B cell (primary cell): ENCODE measurements around the gene TP53I13. TPM values are rescaled to one million over a fixed set of nuclear protein-coding genes. Genes with fewer than 3 reads are reported as not detected.

Experiments
- ATAC-seq: fragments of 200-7000 bp; cut with Tn5 transposase; one replicate; pipeline ENCODE4 v1.10.0; 2021; ENCODE audit warnings: low read depth, mild to moderate bottlenecking, moderate number of reproducible peaks, moderate library complexity
- CTCF ChIA-PET: fragments of 350-600 bp; sonication (Branson Sonifier 250); formaldehyde crosslinking; loops from one replicate; lab custom pipeline; 2021; ENCODE audit warnings: antibody characterized with exemption, inconsistent platforms; lab: Charles Lee
- POLR2A ChIA-PET: fragments of 350-600 bp; sonication (Branson Sonifier 250); formaldehyde crosslinking; loops from one replicate; lab custom pipeline; 2021; ENCODE audit warnings: antibody characterized with exemption; lab: Charles Lee
- DNase-seq: peaks from one replicate; pipeline ENCODE4 v3.0.0; 2013
- H2AFZ ChIP-seq: 2 replicates; pipeline ENCODE4 v1.6.1; 2012; ENCODE audit warnings: mild to moderate bottlenecking, low read depth, low read length; ENCODE audit not compliant: insufficient read depth, poor library complexity, severe bottlenecking
- H3K27ac ChIP-seq, 2 donors: 1 replicate in 1 of 2; 2 replicates in 1 of 2; pipeline ENCODE4 v1.5.1; 2012 to 2013; ENCODE audit warnings: low read length in 2 of 2, mild to moderate bottlenecking in 2 of 2, moderate library complexity in 1 of 2
- H3K27me3 ChIP-seq, 4 experiments: fragments of 200-600 bp in 1 of 4; sonication (generic) in 1 of 4; replicated peaks in 1 of 4; 1 replicate in 2 of 4; 2 replicates in 2 of 4; pipeline versions ENCODE4 v1.6.1 to v1.7.0; 2013 to 2016; ENCODE audit warnings: low read length in 3 of 4, mild to moderate bottlenecking in 2 of 4, mixed read lengths in 1 of 4, moderate library complexity in 1 of 4; ENCODE audit not compliant: insufficient read depth in 4 of 4, control insufficient read depth in 3 of 4; ENCODE audit errors: control extremely low read depth in 1 of 4
- H3K36me3 ChIP-seq, 2 experiments: replicated peaks in 1 of 2; 1 replicate in 1 of 2; 2 replicates in 1 of 2; pipeline versions ENCODE4 v1.6.1 to v1.7.1; 2013; ENCODE audit warnings: low read length in 1 of 2; ENCODE audit not compliant: insufficient read depth in 2 of 2, control insufficient read depth in 1 of 2; ENCODE audit errors: control extremely low read depth in 1 of 2, extremely low read depth in 1 of 2
- H3K4me1 ChIP-seq, 2 donors: fragments of 200-600 bp in 1 of 2; sonication (generic) in 1 of 2; 1 replicate in 1 of 2; 2 replicates in 1 of 2; pipeline versions ENCODE4 v1.5.1 to v1.6.1; 2013 to 2017; ENCODE audit warnings: low read length in 2 of 2; ENCODE audit not compliant: control insufficient read depth in 2 of 2, insufficient read depth in 2 of 2
- H3K4me2 ChIP-seq: replicated peaks from 2 replicates; pipeline ENCODE3; 2012; ENCODE audit warnings: mild to moderate bottlenecking, low read depth, low read length; ENCODE audit not compliant: poor library complexity, severe bottlenecking
- H3K4me3 ChIP-seq, 5 experiments: fragments of 200-600 bp in 1 of 5; sonication (generic) in 1 of 5; 1 replicate in 3 of 5; 2 replicates in 2 of 5; pipeline versions ENCODE4 v1.5.1 to v1.7.0; 2011 to 2016; ENCODE audit warnings: low read length in 4 of 5, mild to moderate bottlenecking in 4 of 5, low read depth in 2 of 5, control low read depth in 1 of 5, moderate library complexity in 1 of 5; ENCODE audit not compliant: insufficient read depth in 1 of 5; ENCODE audit errors: control extremely low read depth in 1 of 5, extremely low read depth in 1 of 5
- H3K79me2 ChIP-seq: fragments of 200-600 bp; sonication (generic); one replicate; pipeline ENCODE4 v1.6.0; 2016; ENCODE audit warnings: low read length; ENCODE audit not compliant: control insufficient read depth, insufficient read depth
- H3K9ac ChIP-seq: fragments of 200-600 bp; sonication (generic); 2 replicates; pipeline ENCODE4 v1.6.1; 2017; ENCODE audit warnings: mild to moderate bottlenecking, low read length, moderate library complexity
- H3K9me3 ChIP-seq, 3 donors: one replicate each; pipeline versions ENCODE4 v1.6.1 to v1.7.1; 2013; ENCODE audit warnings: low read length in 2 of 3; ENCODE audit not compliant: control insufficient read depth in 2 of 3, insufficient read depth in 1 of 3; ENCODE audit errors: control extremely low read depth in 1 of 3
- H4K20me1 ChIP-seq: 2 replicates; pipeline ENCODE4 v1.6.0; 2012; ENCODE audit warnings: mild to moderate bottlenecking, low read length; ENCODE audit not compliant: insufficient read depth, control insufficient read depth, poor library complexity, severe bottlenecking
- H3K27ac Mint-ChIP-seq: one replicate; pipeline ENCODE4 v1.8.0; 2021; ENCODE audit warnings: mixed read lengths
- H3K27me3 Mint-ChIP-seq: one replicate; pipeline ENCODE4 v1.8.0; 2021; ENCODE audit warnings: mixed read lengths
- H3K4me1 Mint-ChIP-seq: one replicate; pipeline ENCODE4 v1.8.0; 2021; ENCODE audit warnings: mixed read lengths
- H3K4me3 Mint-ChIP-seq: one replicate; pipeline ENCODE4 v1.8.0; 2021; ENCODE audit warnings: mixed read lengths
- H3K9me3 Mint-ChIP-seq: one replicate; pipeline ENCODE4 v1.8.0; 2022; ENCODE audit warnings: mixed read lengths; ENCODE audit not compliant: insufficient read depth
- CTCF ChIP-seq: fragments of 200-600 bp; IDR thresholded peaks from one replicate; pipeline ENCODE4 v1.8.0; 2022; ENCODE audit warnings: antibody characterized with exemption, mild to moderate bottlenecking
- EZH2 ChIP-seq: IDR thresholded peaks from 2 replicates; pipeline ENCODE4 v1.6.1; 2012; ENCODE audit warnings: borderline replicate concordance, low read depth, mild to moderate bottlenecking, moderate library complexity, low read length; ENCODE audit not compliant: insufficient read depth, poor library complexity, severe bottlenecking
- WGBS: methylation state at CpG from one replicate; pipeline ENCODE4 v1.1.5; 2013; ENCODE audit warnings: missing lambda C conversion rate; ENCODE audit not compliant: insufficient coverage; 5-methylcytosine and 5-hydroxymethylcytosine counted together
- intact Hi-C: fragments of 100-400 bp; cut with micrococcal nuclease; formaldehyde crosslinking; loops from one replicate; pipeline ENCODE4 v1.10.0; 2022
- polyA plus RNA-seq: library from polyadenylated mRNA; depleted of rRNA; stranded (reverse); fragments of >200 nt; gene quantifications from 2 replicates; pipeline ENCODE4 v1.2.3, GENCODE V29; 2012
- total RNA-seq, 2 donors: library from RNA; stranded (reverse); fragments of 120-200 nt in 1 of 2; gene quantifications; 1 replicate in 1 of 2; 2 replicates in 1 of 2; pipeline versions ENCODE4 v1.2.3 to v1.2.4, GENCODE V29; 2013 to 2022

TP53I13 gene
- total and polyA plus RNA-seq, 2 donors (not counting 1 experiment from before 2014, with no cell fraction given) = 224 to 287 TPM

DNA sequence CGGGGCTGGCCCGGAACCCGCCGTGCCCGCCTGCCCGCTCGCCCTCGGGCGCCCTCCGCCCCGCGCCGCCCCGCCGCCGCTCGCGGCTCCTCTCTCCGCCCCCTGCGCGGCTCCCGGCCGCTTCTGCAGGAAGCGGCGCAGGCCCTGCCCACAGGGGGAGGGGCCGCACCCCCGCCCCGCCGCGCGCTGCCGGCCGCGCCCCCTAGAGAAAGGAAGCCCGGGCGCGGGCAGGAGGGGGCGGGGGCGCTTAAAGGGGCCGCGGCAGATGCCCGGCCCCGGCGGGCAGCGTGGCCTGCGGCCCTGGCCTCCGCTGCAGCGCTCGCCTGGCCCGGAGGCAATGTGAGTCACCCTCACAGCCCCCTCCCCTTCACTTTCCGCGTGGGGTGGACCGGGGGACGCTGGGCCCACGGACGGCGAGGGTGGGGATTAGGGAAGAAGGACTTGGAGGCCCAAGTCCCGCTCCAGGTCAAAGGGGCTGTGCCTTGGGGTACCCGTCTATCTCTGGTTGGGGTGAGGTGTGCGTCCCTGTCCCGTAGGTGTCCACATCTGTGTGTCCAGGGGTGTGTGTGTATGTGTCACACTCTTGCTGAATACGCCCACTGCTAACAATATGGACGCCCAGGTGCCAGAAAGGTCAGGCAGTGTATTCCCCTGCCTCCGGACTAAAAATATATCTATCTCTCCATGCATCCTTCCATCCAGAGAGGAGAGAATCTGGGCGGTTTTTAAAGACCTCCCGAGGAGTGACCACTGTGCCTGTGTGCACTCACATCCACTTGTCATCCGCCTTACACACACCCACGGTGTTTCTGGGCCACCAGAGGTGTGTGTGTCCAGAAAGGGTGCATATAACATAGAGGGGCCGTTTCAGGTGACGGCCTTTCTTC lies 21.3 kb downstream of the TP53I13 start, which contains the start of gene GIT1:
Gene GIT1, minus strand, starts transcription at position 125 of the 887 bp plus-strand sequence. CDS start 270 bp downstream, outside the sequence.
- peak within 1 kb of the TSS; percentile 58 to 96 (median 69) for H3K4me3 ChIP-seq
- no peaks in the 10 kb centered on the region for H3K36me3 ChIP-seq
- H4K20me1 ChIP-seq = peaks cover 27% of the 10 kb centered on the region
- no peaks in the 10 kb centered on the region for H3K27me3 Mint-ChIP-seq
- H3K79me2 ChIP-seq = peaks cover 48% of the 10 kb centered on the region
- TF ChIP-seq CTCF = no peak
- TF ChIP-seq EZH2 = no peak
- H3K4me3 Mint-ChIP-seq = peak within 1 kb of the TSS; percentile 91
- ChIA-PET CTCF (interaction anchor here (3.2 to 24.3 kb wide), 4 partner anchors 11 to 28 kb away, joined by 21 to 336 read pairs (median 110); partner anchors contain the start of gene ABHD15), POLR2A (no interaction called here)
- peaks cover 0 to 7% (median 2%) of the 10 kb centered on the region in 4 experiments for H3K27me3 ChIP-seq
- no peaks in the 10 kb centered on the region for H3K9me3 Mint-ChIP-seq
- H3K9me3 ChIP-seq = peaks cover 0 to 2% (median 0%) of the 10 kb centered on the region in 3 donors
- peaks cover 69% of the 10 kb centered on the region for H3K4me1 Mint-ChIP-seq
- peaks cover 62 to 75% of the 10 kb centered on the region in 2 donors for H3K4me1 ChIP-seq
- intact Hi-C loops = loop anchor here (1.0 to 5.0 kb wide), 4 partner anchors 21 to 527 kb away; partner anchors contain the start of genes NSRP1 and TP53I13
- ATAC-seq (peak; percentile 82), DNase-seq (peak; percentile 90)
- 2% methylated on average over 55 of the region's 70 CpGs for WGBS
- peak within 1 kb of the TSS; percentile 99 for H3K4me2 ChIP-seq
- H3K27ac Mint-ChIP-seq = peak within 1 kb of the TSS; percentile 94
- peak within 1 kb of the TSS; percentile 85 for H3K9ac ChIP-seq
- peak within 1 kb of the TSS; percentile 99 for H2AFZ ChIP-seq
- peak within 1 kb of the TSS; percentile 46 to 51 for H3K27ac ChIP-seq
